Measurements from ENCODE around the gene SPRTN.

DNA sequence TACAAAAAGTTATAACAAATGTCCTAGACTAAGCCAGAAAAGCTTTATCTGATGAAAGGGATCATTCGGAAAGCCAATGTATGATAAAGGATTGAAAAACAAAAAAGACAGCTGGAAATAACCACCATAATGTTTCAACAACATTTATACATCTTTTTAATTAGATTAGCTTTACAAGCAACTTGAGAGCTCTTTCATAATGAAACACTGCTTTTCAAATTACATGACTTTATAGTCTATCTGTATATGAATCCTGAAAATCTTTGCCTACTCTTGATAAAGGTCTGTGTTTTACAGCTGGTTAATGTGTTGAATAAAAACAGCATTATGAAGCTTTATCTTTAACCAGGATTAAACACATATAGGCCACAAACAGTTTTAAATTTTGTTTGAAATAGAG, 25.5 kb downstream of the SPRTN start:
- no peak for TF ChIP-seq TOX (CRISPR knock-in tag; IDR thresholded peaks at IDR 0.05; ENCODE audit: borderline replicate concordance)
- no peak for TF ChIP-seq ZFP30 (CRISPR knock-in tag; IDR thresholded peaks at IDR 0.05)
- no peak for TF ChIP-seq ZNF70 (CRISPR knock-in tag; IDR thresholded peaks at IDR 0.05)
